CD14-positive monocyte (primary cell): ENCODE measurements around the gene CNN3. TPM values are rescaled to one million over a fixed set of nuclear protein-coding genes. Genes with fewer than 3 reads are reported as not detected.

Experiments used
- DNase-seq, 3 donors: peaks; one replicate each; pipeline ENCODE4 v3.0.0-alpha.2; 2011 to 2022
- H2AFZ ChIP-seq: 2 replicates; pipeline ENCODE4 v1.6.0; 2012; ENCODE audit warnings: mild to moderate bottlenecking, low read depth, low read length, inconsistent platforms; ENCODE audit not compliant: insufficient read depth, poor library complexity, severe bottlenecking
- H3K27ac ChIP-seq, 2 donors: 1 replicate in 1 of 2; 2 replicates in 1 of 2; pipeline ENCODE4 v1.5.1; 2012 to 2013; ENCODE audit warnings: low read length in 2 of 2, control low read depth in 1 of 2, inconsistent platforms in 1 of 2, low read depth in 1 of 2, mild to moderate bottlenecking in 1 of 2
- H3K27me3 ChIP-seq, 2 donors: one replicate each; pipeline versions ENCODE4 v1.6.0 to v1.6.1; 2011 to 2013; ENCODE audit warnings: low read length in 2 of 2; ENCODE audit not compliant: control insufficient read depth in 2 of 2, insufficient read depth in 2 of 2
- H3K36me3 ChIP-seq, 2 donors: replicated peaks in 1 of 2; 1 replicate in 1 of 2; 2 replicates in 1 of 2; pipeline versions ENCODE4 v1.5.1 to v1.6.1; 2012 to 2013; ENCODE audit warnings: low read length in 2 of 2, control low read depth in 1 of 2, inconsistent platforms in 1 of 2, mild to moderate bottlenecking in 1 of 2; ENCODE audit not compliant: insufficient read depth in 2 of 2, control insufficient read depth in 1 of 2
- H3K4me1 ChIP-seq, 2 donors: 1 replicate in 1 of 2; 2 replicates in 1 of 2; pipeline versions ENCODE4 v1.5.1 to v1.6.1; 2012 to 2013; ENCODE audit warnings: low read length in 2 of 2, control low read depth in 1 of 2, inconsistent platforms in 1 of 2, mild to moderate bottlenecking in 1 of 2, moderate library complexity in 1 of 2; ENCODE audit not compliant: insufficient read depth in 2 of 2, control insufficient read depth in 1 of 2
- H3K4me2 ChIP-seq: replicated peaks from 2 replicates; pipeline ENCODE3; 2012; ENCODE audit warnings: low read length, moderate library complexity, mild to moderate bottlenecking; ENCODE audit not compliant: poor library complexity, severe bottlenecking; ENCODE audit errors: extremely low read depth
- H3K4me3 ChIP-seq, 3 experiments: fragments of 200-600 bp in 1 of 3; sonication (generic) in 1 of 3; replicated peaks in 1 of 3; 1 replicate in 2 of 3; 2 replicates in 1 of 3; pipeline ENCODE4 v1.5.1; 2011 to 2013; ENCODE audit warnings: low read length in 3 of 3, mild to moderate bottlenecking in 3 of 3, control low read depth in 2 of 3, low read depth in 2 of 3, inconsistent platforms in 1 of 3, moderate library complexity in 1 of 3
- H3K79me2 ChIP-seq: 2 replicates; pipeline ENCODE4 v1.6.0; 2012; ENCODE audit warnings: mild to moderate bottlenecking, control low read depth, inconsistent platforms, low read length, moderate library complexity; ENCODE audit not compliant: insufficient read depth
- H3K9ac ChIP-seq: 2 replicates; pipeline ENCODE4 v1.6.0; 2017; ENCODE audit warnings: low read length, mild to moderate bottlenecking; ENCODE audit not compliant: insufficient read depth, poor library complexity, severe bottlenecking
- H3K9me3 ChIP-seq, 2 donors: replicated peaks in 1 of 2; 1 replicate in 1 of 2; 2 replicates in 1 of 2; pipeline versions ENCODE4 v1.5.1 to v1.6.1; 2012 to 2013; ENCODE audit warnings: low read length in 2 of 2, control low read depth in 1 of 2; ENCODE audit not compliant: control insufficient read depth in 1 of 2, insufficient read depth in 1 of 2
- H4K20me1 ChIP-seq: 2 replicates; pipeline ENCODE4 v1.6.0; 2012; ENCODE audit warnings: mild to moderate bottlenecking, low read length, control low read depth, moderate library complexity; ENCODE audit not compliant: insufficient read depth
- H3K27ac Mint-ChIP-seq, 7 donors: one replicate each; pipeline ENCODE4 v1.8.0; 2020; ENCODE audit warnings: mild to moderate bottlenecking in 7 of 7, mixed read lengths in 7 of 7, moderate library complexity in 6 of 7, inconsistent platforms in 2 of 7
- H3K27me3 Mint-ChIP-seq, 3 donors: one replicate each; pipeline ENCODE4 v1.8.0; 2021 to 2022; ENCODE audit warnings: low read depth in 3 of 3, mild to moderate bottlenecking in 3 of 3, mixed read lengths in 3 of 3, moderate library complexity in 3 of 3, inconsistent platforms in 1 of 3
- H3K36me3 Mint-ChIP-seq, 2 donors: one replicate each; pipeline ENCODE4 v1.8.0; 2020; ENCODE audit warnings: mixed read lengths in 2 of 2, inconsistent platforms in 1 of 2, mild to moderate bottlenecking in 1 of 2
- H3K4me1 Mint-ChIP-seq: one replicate; pipeline ENCODE4 v1.8.0; 2020; ENCODE audit warnings: mild to moderate bottlenecking, mixed read lengths
- H3K4me3 Mint-ChIP-seq, 2 donors: one replicate each; pipeline ENCODE4 v1.8.0; 2020; ENCODE audit warnings: mild to moderate bottlenecking in 2 of 2, mixed read lengths in 2 of 2, moderate library complexity in 1 of 2
- H3K9me3 Mint-ChIP-seq, 7 donors: one replicate each; pipeline ENCODE4 v1.8.0; 2020 to 2022; ENCODE audit warnings: mixed read lengths in 7 of 7, mild to moderate bottlenecking in 6 of 7, moderate library complexity in 6 of 7, inconsistent platforms in 2 of 7
- CTCF ChIP-seq: fragments of 200-600 bp; IDR thresholded peaks from one replicate; pipeline ENCODE4 v1.8.0; 2022; ENCODE audit warnings: antibody characterized with exemption, mild to moderate bottlenecking
- WGBS: methylation state at CpG from one replicate; pipeline ENCODE4 v1.1.5; 2013; ENCODE audit warnings: missing lambda C conversion rate; ENCODE audit not compliant: insufficient coverage; 5-methylcytosine and 5-hydroxymethylcytosine counted together
- intact Hi-C, 2 donors: fragments of 100-400 bp; cut with micrococcal nuclease; formaldehyde crosslinking; loops; one replicate each; pipeline versions ENCODE4 v1.15.0 to v1.15.1; 2023
- polyA plus RNA-seq, 3 donors: library from polyadenylated mRNA; depleted of rRNA in 1 of 3; unstranded in 2 of 3; stranded (reverse) in 1 of 3; fragments of 300-500 nt in 2 of 3; fragments of >200 nt in 1 of 3; fragmentation: Illumina TruSeq in 2 of 3; gene quantifications; 1 replicate in 2 of 3; 2 replicates in 1 of 3; pipeline ENCODE4 v1.2.3, GENCODE V29; 2012 to 2021

Gene CNN3
- polyA plus RNA-seq, 3 donors, result 0.08 to 0.09 (median 0.08) TPM

GRCh38 chr1:94963864-94964263 lies 37.0 kb upstream of the CNN3 start:
- Histone ChIP-seq H3K4me3 (no peak overlapping the region), H3K4me2 (no peak overlapping the region), H3K27ac (no peak overlapping the region), H3K9me3 (no peaks in the 10 kb centered on the region), H3K79me2 (no peaks in the 10 kb centered on the region), H2AFZ (peak overlapping the region; percentile 56), H3K9ac (no peak overlapping the region), H3K4me1 (peaks cover 11 to 13% of the 10 kb centered on the region in 2 donors), H3K36me3 (no peaks in the 10 kb centered on the region), H3K27me3 (no peaks in the 10 kb centered on the region), H4K20me1 (no peaks in the 10 kb centered on the region)
- Mint-ChIP-seq H3K27me3 (peaks cover 0 to 1% (median 0%) of the 10 kb centered on the region in 3 donors), H3K27ac (peak overlapping the region in 1 of 7 donors; percentile 33), H3K4me3 (no peak overlapping the region), H3K4me1 (peaks cover 18% of the 10 kb centered on the region), H3K9me3 (no peaks in the 10 kb centered on the region), H3K36me3 (no peaks in the 10 kb centered on the region)
- WGBS, result 77% methylated on average over 5 of the region's 8 CpGs
- intact Hi-C loops, result loop anchor here in 1 of 2 donors (2.0 kb wide), 1 partner anchor 29 kb away; no protein-coding TSS in a partner anchor
- no peak for TF ChIP-seq CTCF
- no peak for DNase-seq

GRCh38 chr1:94962409-94963265 lies 35.7 kb upstream of the CNN3 start:
- H4K20me1 ChIP-seq, result no peaks in the 10 kb centered on the region
- H3K4me1 ChIP-seq, result peaks cover 11 to 13% of the 10 kb centered on the region in 2 donors
- H3K79me2 ChIP-seq, result no peaks in the 10 kb centered on the region
- H2AFZ ChIP-seq, result peak overlapping the region; percentile 81
- no peak for TF ChIP-seq CTCF
- Mint-ChIP-seq H3K4me3 (peak overlapping the region; percentile 76 to 96), H3K27me3 (peaks cover 0 to 1% (median 0%) of the 10 kb centered on the region in 3 donors), H3K9me3 (no peaks in the 10 kb centered on the region), H3K4me1 (peaks cover 18% of the 10 kb centered on the region), H3K36me3 (no peaks in the 10 kb centered on the region), H3K27ac (peak overlapping the region; percentile 8 to 95 (median 83))
- intact Hi-C loops, result loop anchor here in 1 of 2 donors (2.0 kb wide), 1 partner anchor 28 kb away; no protein-coding TSS in a partner anchor
- WGBS, result 0% methylated on average over 6 of the region's 10 CpGs
- H3K36me3 ChIP-seq, result no peaks in the 10 kb centered on the region
- peak overlapping the region; percentile 35 to 73 (median 67) for H3K4me3 ChIP-seq
- peak overlapping the region; percentile 63 for H3K4me2 ChIP-seq
- H3K27me3 ChIP-seq, result no peaks in the 10 kb centered on the region
- H3K27ac ChIP-seq, result peak overlapping the region in 1 of 2 donors; percentile 79
- no peaks in the 10 kb centered on the region for H3K9me3 ChIP-seq
- peak; percentile 20 to 56 (median 46) for DNase-seq
- H3K9ac ChIP-seq, result peak overlapping the region; percentile 59
